KBM-7 (cell line): Measurements from ENCODE around the gene SORT1.
"Not testable (repeated sequence)": the region's sequence is repeated elsewhere in the genome, so short reads cannot be mapped to it uniquely, and the experiment has no call there.

Source experiments
- DNase-seq: peaks from one replicate; pipeline ENCODE4 v3.0.0-alpha.2; 2015
- in situ Hi-C: fragments of 300-500 bp; cut with MboI; formaldehyde crosslinking; loops from 2 replicates; pipeline ENCODE4 v1.14.3; 2020; ENCODE audit warnings: low sequenced_read_pairs, low pct_unique_long_range_greater_than_20kb, mixed read lengths

SORT1 gene

GRCh38 chr1:109386054-109386717 is 11.5 kb downstream of the SORT1 start:
- in situ Hi-C loops: no loop called here
- no peak for DNase-seq

GRCh38 chr1:109385417-109385816 is 12.3 kb downstream of the SORT1 start:
- in situ Hi-C loops: no loop called here
- no peak for DNase-seq

- DNase-seq: no peak
- in situ Hi-C loops: no loop called here
Observed at GRCh38 chr1:109383854-109384253, 13.9 kb downstream of the SORT1 start.

GRCh38 chr1:109383087-109383779 is 14.5 kb downstream of the SORT1 start:
- DNase-seq: no peak
- in situ Hi-C loops: no loop called here

- DNase-seq: no peak
- in situ Hi-C loops: no loop called here
Observed at GRCh38 chr1:109381573-109381972, 16.1 kb downstream of the SORT1 start.

GRCh38 chr1:109379907-109380306 is 17.8 kb downstream of the SORT1 start:
- DNase-seq: no peak
- in situ Hi-C loops: no loop called here

- DNase-seq: no peak
- in situ Hi-C loops: no loop called here
Observed at GRCh38 chr1:109379422-109379821, 18.3 kb downstream of the SORT1 start.

GRCh38 chr1:109377698-109378097 is 20.0 kb downstream of the SORT1 start:
- in situ Hi-C loops: no loop called here
- no peak for DNase-seq

- DNase-seq, in situ Hi-C loops: not testable (repeated sequence)
Observed at GRCh38 chr1:109373696-109374095, 24.0 kb downstream of the SORT1 start.

GRCh38 chr1:109373126-109373525 is 24.6 kb downstream of the SORT1 start:
- in situ Hi-C loops: no loop called here
- DNase-seq: no peak

- in situ Hi-C loops: no loop called here
- DNase-seq: no peak
Observed at GRCh38 chr1:109372281-109372680, 25.4 kb downstream of the SORT1 start.

GRCh38 chr1:109371341-109371739 is 26.4 kb downstream of the SORT1 start:
- in situ Hi-C loops: no loop called here
- DNase-seq: peak; percentile 50

- peak; percentile 65 for DNase-seq
- in situ Hi-C loops: no loop called here
Observed at GRCh38 chr1:109370712-109371340, 26.9 kb downstream of the SORT1 start.

- peak; percentile 65 for DNase-seq
- in situ Hi-C loops: no loop called here
Observed at GRCh38 chr1:109369167-109369746, 28.5 kb downstream of the SORT1 start.

- DNase-seq: no peak
- in situ Hi-C loops: no loop called here
Observed at GRCh38 chr1:109368464-109368863, 29.3 kb downstream of the SORT1 start.

GRCh38 chr1:109367626-109368025 is 30.1 kb downstream of the SORT1 start:
- in situ Hi-C loops: no loop called here
- no peak for DNase-seq

- in situ Hi-C loops: no loop called here
Observed at GRCh38 chr1:109365642-109366204, 32.0 kb downstream of the SORT1 start.

GRCh38 chr1:109361649-109362048 is 36.1 kb downstream of the SORT1 start:
- in situ Hi-C loops: no loop called here
- DNase-seq: no peak

More at GRCh38 chr1:109365642-109366204, 32.0 kb downstream of the SORT1 start:
- no peak for DNase-seq

- DNase-seq: peak; percentile 32
- in situ Hi-C loops: no loop called here
Observed at GRCh38 chr1:109361069-109361468, 36.6 kb downstream of the SORT1 start.

GRCh38 chr1:109357616-109358015 is 40.1 kb downstream of the SORT1 start:
- in situ Hi-C loops: no loop called here
- DNase-seq: no peak
